KBM-7 (cell line): Measurements from ENCODE around the gene PSMD9.
A peak's percentile ranks its signal among the peaks of the same experiment; 100 is the strongest.
"Not testable (repeated sequence)": the region's sequence is repeated elsewhere in the genome, so short reads cannot be mapped to it uniquely, and the experiment has no call there.

Experiments
- DNase-seq: peaks from one replicate; pipeline ENCODE4 v3.0.0-alpha.2; 2015
- in situ Hi-C: fragments of 300-500 bp; cut with MboI; formaldehyde crosslinking; loops from 2 replicates; pipeline ENCODE4 v1.14.3; 2020; ENCODE audit warnings: low sequenced_read_pairs, low pct_unique_long_range_greater_than_20kb, mixed read lengths

The PSMD9 gene

DNA sequence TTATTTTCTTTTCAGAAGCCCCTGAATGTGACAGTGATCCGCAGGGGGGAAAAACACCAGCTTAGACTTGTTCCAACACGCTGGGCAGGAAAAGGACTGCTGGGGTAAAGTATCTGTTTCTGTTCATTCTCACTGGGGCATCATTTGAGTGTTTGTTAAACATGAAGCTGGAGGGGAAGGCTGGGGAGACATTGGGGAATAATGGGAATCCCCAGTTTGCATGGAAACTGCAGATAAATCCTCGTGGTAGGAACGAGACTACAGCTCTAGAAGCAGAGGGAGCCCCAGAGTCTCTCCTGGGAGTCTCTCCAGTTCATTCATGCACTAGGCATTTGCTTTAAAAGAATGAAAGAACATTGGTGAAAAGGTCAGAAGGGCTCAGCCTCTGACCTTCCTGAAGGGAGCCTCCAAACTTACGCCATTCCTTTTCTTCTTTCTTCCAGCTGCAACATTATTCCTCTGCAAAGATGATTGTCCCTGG is 27.3 kb downstream of the PSMD9 start:
- no peak for DNase-seq
- in situ Hi-C loops: no loop called here

DNA sequence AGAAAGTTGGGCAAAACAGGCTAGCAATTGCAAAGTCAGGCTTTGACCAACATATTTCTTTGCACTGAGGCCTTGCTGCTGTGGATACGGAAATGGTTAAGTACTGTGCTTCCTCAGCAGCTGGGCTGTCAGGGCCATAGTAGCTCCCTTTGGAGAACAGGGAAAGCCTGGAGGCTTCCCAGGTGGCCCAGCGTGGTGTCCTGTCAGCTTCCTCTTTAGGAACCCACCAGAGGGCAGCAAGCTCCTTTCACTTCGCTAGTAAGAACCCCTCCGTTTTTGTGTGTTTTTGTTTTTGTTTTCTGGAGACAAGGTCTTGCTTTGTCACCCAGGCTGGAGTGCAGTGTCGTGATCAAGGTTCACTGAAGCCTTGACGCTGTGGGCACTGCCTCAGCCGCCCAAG is 28.1 kb downstream of the PSMD9 start:
- in situ Hi-C loops: no loop called here
- DNase-seq: peak; percentile 30

DNA sequence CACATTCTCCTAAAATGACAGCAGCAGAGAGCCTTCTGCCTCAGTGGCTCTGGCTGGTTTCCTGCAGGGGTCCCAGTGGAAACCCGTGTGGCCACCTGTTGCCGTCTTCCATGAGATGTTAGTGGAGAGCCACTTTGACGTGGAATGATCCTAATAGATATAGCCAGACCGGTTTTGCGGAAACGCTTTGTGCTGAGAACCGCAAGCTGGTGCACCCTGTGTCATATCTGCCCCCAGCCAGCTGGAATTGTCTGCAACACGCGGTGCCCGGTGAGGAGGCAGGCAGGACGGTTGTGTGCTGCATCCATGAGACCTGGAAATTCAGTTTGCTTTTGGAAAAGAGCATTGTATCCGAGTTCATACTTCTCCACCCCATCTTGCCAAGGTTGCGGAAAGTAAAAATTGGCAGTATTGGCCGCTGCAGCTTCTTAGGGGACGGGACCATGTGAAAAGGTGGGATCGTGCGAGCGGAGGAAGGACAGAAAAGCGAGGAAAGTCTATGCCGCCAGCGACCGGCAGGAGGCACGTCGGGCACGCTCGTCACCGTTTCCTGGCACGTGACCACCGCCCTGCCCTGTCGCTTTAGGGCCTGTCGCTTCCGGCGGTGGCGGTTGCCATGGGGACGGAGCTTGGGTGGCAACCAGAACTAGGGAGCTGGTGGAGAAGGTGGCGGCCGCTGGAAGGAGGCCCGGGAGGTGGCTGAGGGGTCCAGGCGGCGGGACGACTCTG is 29.5 kb downstream of the PSMD9 start, which contains the start of gene CFAP251:
Gene CFAP251, plus strand, starts transcription at position 643 of the 729 bp plus-strand sequence. CDS start 2,714 bp downstream, outside the sequence.
- DNase-seq: no peak
- in situ Hi-C loops: no loop called here

DNA sequence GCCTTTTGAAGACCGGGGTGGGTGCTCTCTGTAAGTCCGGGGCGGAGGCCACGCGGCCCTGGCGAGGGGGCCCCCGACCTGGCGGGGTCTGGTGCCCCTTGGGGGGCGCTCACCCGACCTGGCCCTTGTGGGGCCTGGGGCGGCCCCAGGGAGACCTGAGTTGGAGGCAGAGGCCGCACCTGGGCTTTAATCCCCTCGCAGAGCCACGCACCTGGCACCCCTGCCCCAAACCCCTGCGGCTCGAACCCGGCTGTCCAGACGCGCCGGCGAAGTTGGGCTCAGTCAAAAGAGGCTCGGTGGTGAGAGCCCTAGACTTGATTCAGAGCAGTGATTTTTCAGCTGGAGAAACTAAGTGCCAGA is 30.1 kb downstream of the PSMD9 start:
- in situ Hi-C loops: no loop called here
- DNase-seq: no peak

DNA sequence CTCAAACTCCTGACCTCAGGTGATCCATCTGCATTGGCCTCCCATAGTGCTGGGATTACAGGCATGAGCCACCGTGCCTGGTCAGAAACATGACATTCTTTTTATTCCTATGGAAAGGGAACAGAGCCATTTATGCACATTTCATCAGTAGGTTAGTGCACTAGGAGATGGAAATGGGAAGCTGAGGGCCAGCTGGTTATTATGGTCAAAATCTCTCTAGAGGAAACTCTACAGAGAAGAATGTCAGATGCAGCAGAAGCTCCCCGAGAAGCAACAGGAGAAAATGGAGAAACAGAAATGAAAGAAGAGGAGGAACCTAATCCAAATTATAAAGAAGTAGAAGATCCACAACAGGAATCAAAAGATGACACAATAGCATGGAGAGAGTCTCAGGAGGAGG is 32.5 kb downstream of the PSMD9 start:
- in situ Hi-C loops: no loop called here
- peak; percentile 51 for DNase-seq

- no peak for DNase-seq
- in situ Hi-C loops: no loop called here
Observed at GRCh38 chr12:121925358-121925695, 36.7 kb downstream of the PSMD9 start.

DNA sequence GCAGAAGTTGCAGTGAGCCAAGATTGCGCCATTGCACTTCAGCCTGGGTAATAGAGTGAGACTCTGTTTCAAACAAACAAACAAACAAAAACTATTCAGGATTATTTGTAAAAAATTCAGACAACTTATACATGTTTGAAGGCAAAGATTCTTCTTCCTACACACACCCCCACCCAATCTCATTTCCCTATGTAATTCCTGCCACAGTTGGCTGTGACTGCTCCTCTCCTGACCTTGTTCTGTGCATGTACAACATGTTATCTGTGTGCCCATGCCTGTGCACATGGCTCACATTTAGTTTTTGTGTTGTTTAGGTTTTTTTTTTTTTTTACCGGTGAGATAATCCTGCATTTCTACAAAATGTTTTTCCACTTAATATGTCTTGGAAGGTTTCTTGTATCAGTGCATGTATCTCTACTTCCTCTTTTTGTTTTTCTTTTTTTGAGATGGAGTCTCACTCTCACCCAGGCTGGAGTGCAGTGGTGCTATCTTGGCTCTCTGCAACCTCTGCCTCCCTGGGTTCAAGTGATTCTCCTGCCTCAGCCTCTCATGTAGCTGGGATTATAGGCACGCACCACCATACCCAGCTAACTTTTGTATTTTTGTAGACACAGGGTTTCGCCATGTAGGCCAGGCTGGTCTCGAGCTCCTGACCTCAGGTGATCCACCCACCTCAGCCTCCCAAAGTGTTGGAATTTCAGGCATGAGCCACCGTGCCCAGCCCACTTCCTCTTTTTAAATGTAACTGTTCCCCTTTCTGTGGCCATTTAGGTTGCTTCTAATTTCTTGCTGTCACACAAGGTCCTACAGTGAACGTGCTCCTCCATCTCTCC is 38.5 kb downstream of the PSMD9 start:
- in situ Hi-C loops: no loop called here
- DNase-seq: peak; percentile 91

DNA sequence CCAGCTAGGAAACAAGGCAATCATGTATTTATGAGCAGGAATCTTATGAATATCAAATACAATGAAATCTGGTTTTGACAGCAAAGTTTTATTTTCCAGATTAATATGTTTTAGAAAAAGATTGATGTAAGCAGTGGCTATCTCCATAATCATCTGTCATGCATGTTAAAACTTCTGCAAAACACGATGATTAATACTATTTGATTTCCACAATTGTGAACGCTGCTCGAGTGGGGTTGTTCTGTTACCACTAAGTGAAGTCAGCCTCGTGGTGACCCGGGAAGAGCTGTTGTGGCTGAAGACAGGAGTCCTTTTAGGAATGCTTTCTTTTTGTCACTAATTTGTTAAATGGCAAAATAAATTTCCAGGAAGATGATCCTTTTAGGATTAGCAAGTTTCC is 39.2 kb downstream of the PSMD9 start:
- no peak for DNase-seq
- in situ Hi-C loops: no loop called here

DNA sequence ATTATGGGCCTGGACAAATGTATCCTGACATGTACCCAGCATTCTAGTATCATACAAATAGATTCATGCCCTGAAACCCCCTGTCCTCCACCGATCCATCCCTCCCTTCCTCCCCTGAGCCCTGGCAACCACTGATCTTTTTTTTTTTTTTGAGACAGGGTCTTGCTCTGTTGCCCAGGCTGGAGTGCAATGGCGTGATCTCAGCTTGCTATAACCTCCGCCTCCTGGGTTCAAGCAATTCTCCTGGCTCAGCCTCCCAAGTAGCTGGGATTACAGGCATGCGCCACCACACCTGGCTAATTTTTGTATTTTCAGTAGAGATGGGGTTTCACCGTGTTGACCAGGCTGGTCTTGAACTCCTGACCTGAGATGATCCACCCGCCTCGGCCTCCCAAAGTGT is 41.0 kb downstream of the PSMD9 start:
- in situ Hi-C loops, DNase-seq: not testable (repeated sequence)

- in situ Hi-C loops: no loop called here
- no peak for DNase-seq
Observed at GRCh38 chr12:121930862-121931261, 42.3 kb downstream of the PSMD9 start.

- in situ Hi-C loops: no loop called here
- DNase-seq: no peak
Observed at GRCh38 chr12:121932176-121932536, 43.6 kb downstream of the PSMD9 start.

DNA sequence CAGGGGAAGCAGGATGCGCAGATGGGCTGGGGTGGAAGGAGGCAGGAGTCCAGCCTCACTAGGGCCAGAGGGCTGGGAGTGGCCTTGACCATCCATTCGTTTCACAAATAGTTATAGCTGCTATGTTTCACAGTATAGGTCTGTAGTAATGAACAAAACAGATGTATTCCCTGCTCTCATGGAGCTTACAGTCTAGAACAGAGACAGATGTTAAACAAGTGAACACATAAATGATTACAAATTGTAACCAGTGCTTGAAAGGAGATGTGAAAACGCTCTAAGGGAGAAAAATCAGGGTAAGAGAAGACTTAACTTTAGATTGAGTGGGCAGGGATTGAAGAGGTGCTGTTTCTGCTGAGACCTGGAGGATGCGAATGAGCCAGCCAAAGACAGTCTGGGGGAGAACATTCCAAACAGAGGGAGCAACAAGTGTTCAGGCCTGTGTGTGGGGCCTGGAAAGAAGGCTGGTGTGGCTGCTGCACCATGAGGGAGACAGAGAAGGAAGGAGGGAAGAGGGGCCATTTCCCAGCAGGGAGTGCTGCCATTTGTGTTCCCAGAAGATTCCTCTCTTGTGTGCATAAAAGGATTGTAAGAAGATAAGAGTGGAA is 44.4 kb downstream of the PSMD9 start:
- no peak for DNase-seq
- in situ Hi-C loops: no loop called here

DNA sequence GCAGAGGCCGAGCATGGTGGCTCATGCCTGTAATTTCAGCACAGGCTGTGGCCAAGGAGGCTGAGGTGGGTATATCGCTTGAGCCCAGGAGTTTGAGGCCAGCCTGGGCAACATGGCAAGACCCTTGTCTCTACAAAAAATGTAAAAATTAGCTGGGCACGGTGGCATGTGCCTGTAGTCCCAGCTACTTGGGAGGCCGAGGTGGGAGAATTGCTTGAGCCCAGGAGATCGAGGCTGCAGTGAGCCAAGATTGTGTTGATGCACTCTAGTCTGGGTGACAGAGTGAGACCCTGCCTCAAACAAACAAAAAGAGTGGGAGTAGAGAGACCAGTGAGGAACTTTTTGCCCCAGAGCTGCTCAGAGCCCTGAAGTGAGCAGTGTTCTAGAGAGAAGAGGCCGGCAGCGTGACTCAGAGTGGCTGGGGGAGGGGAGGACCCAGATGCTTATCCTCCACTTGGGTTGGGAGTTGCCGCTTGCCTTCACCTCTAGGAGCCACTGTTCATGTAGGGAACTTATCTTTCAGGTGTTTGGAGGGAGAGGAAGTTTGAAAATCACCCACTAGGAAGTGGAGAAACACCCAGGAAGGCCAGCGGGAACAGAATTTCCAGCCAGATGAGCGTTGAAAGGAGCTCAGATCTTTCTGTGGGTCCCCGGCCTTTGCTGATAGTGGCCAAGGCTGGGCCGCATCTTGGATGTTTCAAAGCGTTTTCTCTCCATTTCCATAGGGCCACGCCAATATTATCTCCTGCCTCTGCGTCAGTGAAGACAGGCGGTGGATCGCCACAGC is 45.1 kb downstream of the PSMD9 start:
- in situ Hi-C loops: no loop called here
- no peak for DNase-seq

- in situ Hi-C loops: no loop called here
- no peak for DNase-seq
Observed at GRCh38 chr12:121934309-121934664, 45.7 kb downstream of the PSMD9 start.

DNA sequence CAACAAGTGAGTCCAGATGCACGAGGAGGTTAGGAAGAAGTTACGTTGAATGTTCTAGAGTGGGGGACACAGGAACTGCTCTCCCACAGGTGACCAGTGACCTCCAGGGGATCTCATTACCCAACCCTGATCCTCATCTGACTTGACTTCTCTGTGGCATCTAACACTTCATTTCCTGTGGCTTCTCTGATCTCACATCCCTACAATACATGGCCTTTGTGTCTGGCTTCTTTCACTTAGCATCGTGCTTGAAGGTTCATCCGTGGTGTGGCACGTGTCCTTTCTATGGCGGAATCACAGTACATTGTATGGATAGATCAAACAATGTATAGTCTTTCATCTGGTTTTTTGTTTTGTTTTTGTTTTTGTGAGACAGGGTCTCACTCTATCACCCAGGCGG is 49.1 kb downstream of the PSMD9 start:
- DNase-seq: no peak
- in situ Hi-C loops: no loop called here

- no peak for DNase-seq
- in situ Hi-C loops: no loop called here
Observed at GRCh38 chr12:121939186-121939585, 50.6 kb downstream of the PSMD9 start.

GRCh38 chr12:121939992-121940766 is 51.6 kb downstream of the PSMD9 start:
- in situ Hi-C loops: no loop called here
- no peak for DNase-seq

DNA sequence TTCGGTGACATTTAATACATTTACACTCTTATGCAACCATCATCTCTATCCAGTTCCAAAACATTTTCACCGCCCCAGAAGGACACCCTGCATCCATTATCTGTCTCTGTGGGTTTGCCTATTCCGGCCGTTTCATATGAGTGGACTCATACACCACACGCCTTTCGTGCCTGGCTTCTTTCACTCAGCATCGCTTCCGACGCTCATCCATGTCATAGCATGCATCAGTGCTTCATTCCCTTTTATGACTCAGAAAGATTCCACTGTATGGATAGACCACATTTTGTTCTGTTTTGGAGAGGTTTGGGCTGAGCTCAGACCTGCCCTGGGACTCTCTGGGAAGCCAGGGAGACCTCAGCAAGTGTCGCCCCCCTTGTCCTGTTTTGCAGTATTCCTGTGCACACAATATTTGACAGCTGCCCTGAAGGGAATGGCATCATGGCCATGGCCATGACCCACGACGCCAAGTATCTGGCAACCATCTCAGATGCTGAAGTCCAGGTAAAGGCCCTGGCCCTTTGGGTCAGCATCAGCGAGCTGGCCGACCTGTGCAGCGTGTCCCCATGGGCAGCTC is 53.6 kb downstream of the PSMD9 start:
- DNase-seq: no peak
- in situ Hi-C loops: no loop called here

- no peak for DNase-seq
- in situ Hi-C loops: no loop called here
Observed at GRCh38 chr12:121943926-121944325, 55.3 kb downstream of the PSMD9 start.
